ENCODE measurements around the gene AKAP7. TPM values are rescaled to one million over a fixed set of nuclear protein-coding genes. Genes with fewer than 3 reads are reported as not detected.
A peak's percentile ranks its signal among the peaks of the same experiment; 100 is the strongest.

The AKAP7 gene
- polyA plus RNA-seq, 3 donors = 2.4 to 4.9 (median 3.4) TPM

GRCh38 chr6:131244942-131245341 lies 109.7 kb downstream of the AKAP7 start:
- H3K4me3 Mint-ChIP-seq = no peak overlapping the region
- Histone ChIP-seq H3K4me3 (replicated peaks in 1 of 3; ENCODE audit: low read depth in 2 of 3, low read length in 3 of 3) (no peak overlapping the region), H3K36me3 (replicated peaks in 1 of 2; ENCODE audit: control insufficient read depth in 1 of 2, insufficient read depth in 2 of 2, low read length in 2 of 2) (no peaks in the 10 kb centered on the region), H3K79me2 (ENCODE audit: insufficient read depth, low read length) (no peaks in the 10 kb centered on the region), H3K27me3 (ENCODE audit: control insufficient read depth in 2 of 2, insufficient read depth in 2 of 2, low read length in 2 of 2) (no peaks in the 10 kb centered on the region), H3K4me2 (replicated peaks; ENCODE audit: extremely low read depth, low read length, poor library complexity, severe bottlenecking) (no peak overlapping the region), H4K20me1 (ENCODE audit: insufficient read depth, low read length) (no peaks in the 10 kb centered on the region), H3K27ac (ENCODE audit: low read depth in 1 of 2, low read length in 2 of 2) (no peak overlapping the region), H3K9ac (ENCODE audit: insufficient read depth, low read length, poor library complexity, severe bottlenecking) (no peak overlapping the region), H3K4me1 (ENCODE audit: control insufficient read depth in 1 of 2, insufficient read depth in 2 of 2, low read length in 2 of 2) (no peaks in the 10 kb centered on the region), H2AFZ (ENCODE audit: insufficient read depth, low read depth, low read length, poor library complexity, severe bottlenecking) (no peak overlapping the region), H3K9me3 (replicated peaks in 1 of 2; ENCODE audit: control insufficient read depth in 1 of 2, insufficient read depth in 1 of 2, low read length in 2 of 2) (peaks cover 0 to 7% of the 10 kb centered on the region in 2 donors)
- no peak overlapping the region for H3K27ac Mint-ChIP-seq
- DNase-seq = no peak
- WGBS (ENCODE audit: insufficient coverage) = 100% methylated on average over 1 of the region's 4 CpGs
- no peak for TF ChIP-seq CTCF (IDR thresholded peaks at IDR 0.05)
- H3K36me3 Mint-ChIP-seq = peaks cover 6 to 16% of the 10 kb centered on the region in 2 donors
- H3K9me3 Mint-ChIP-seq = peaks cover 0 to 14% (median 5%) of the 10 kb centered on the region in 7 donors
- intact Hi-C loops (cut with micrococcal nuclease) = no loop called here
- H3K27me3 Mint-ChIP-seq (ENCODE audit: low read depth in 3 of 3) = no peaks in the 10 kb centered on the region
- peaks cover 4% of the 10 kb centered on the region for H3K4me1 Mint-ChIP-seq

- intact Hi-C loops (cut with micrococcal nuclease) = no loop called here
- Histone ChIP-seq H3K4me1 (ENCODE audit: control insufficient read depth in 1 of 2, insufficient read depth in 2 of 2, low read length in 2 of 2) (peaks cover 0 to 11% of the 10 kb centered on the region in 2 donors), H3K36me3 (replicated peaks in 1 of 2; ENCODE audit: control insufficient read depth in 1 of 2, insufficient read depth in 2 of 2, low read length in 2 of 2) (no peaks in the 10 kb centered on the region), H3K9me3 (replicated peaks in 1 of 2; ENCODE audit: control insufficient read depth in 1 of 2, insufficient read depth in 1 of 2, low read length in 2 of 2) (no peaks in the 10 kb centered on the region), H4K20me1 (ENCODE audit: insufficient read depth, low read length) (no peaks in the 10 kb centered on the region), H3K4me2 (replicated peaks; ENCODE audit: extremely low read depth, low read length, poor library complexity, severe bottlenecking) (peak overlapping the region; percentile 49), H2AFZ (ENCODE audit: insufficient read depth, low read depth, low read length, poor library complexity, severe bottlenecking) (peak overlapping the region; percentile 27), H3K79me2 (ENCODE audit: insufficient read depth, low read length) (no peaks in the 10 kb centered on the region), H3K9ac (ENCODE audit: insufficient read depth, low read length, poor library complexity, severe bottlenecking) (no peak overlapping the region), H3K27me3 (ENCODE audit: control insufficient read depth in 2 of 2, insufficient read depth in 2 of 2, low read length in 2 of 2) (no peaks in the 10 kb centered on the region), H3K27ac (ENCODE audit: low read depth in 1 of 2, low read length in 2 of 2) (no peak overlapping the region), H3K4me3 (replicated peaks in 1 of 3; ENCODE audit: low read depth in 2 of 3, low read length in 3 of 3) (peak overlapping the region in 1 of 3 experiments; percentile 24)
- DNase-seq = peak; percentile 12 to 47 (median 18)
- peaks cover 0 to 3% (median 0%) of the 10 kb centered on the region in 3 donors for H3K27me3 Mint-ChIP-seq (ENCODE audit: low read depth in 3 of 3)
- no peak for TF ChIP-seq CTCF (IDR thresholded peaks at IDR 0.05)
- peak overlapping the region; percentile 56 to 77 for H3K4me3 Mint-ChIP-seq
- H3K9me3 Mint-ChIP-seq = no peaks in the 10 kb centered on the region
- H3K27ac Mint-ChIP-seq = peak overlapping the region in 2 of 7 donors; percentile 8 to 19
- WGBS (ENCODE audit: insufficient coverage) = 2% methylated on average over 6 of the region's 9 CpGs
- H3K36me3 Mint-ChIP-seq = peaks cover 2 to 5% of the 10 kb centered on the region in 2 donors
- H3K4me1 Mint-ChIP-seq = peaks cover 24% of the 10 kb centered on the region
Measured at GRCh38 chr6:131250122-131250521, 114.9 kb downstream of the AKAP7 start.

Data from CD14-positive monocyte (primary cell).